OCI-LY7 (cell line): Measurements from ENCODE around the gene RDH16. TPM values are rescaled to one million over a fixed set of nuclear protein-coding genes. Genes with fewer than 3 reads are reported as not detected.

Experiments used
- BruUV-seq: library from RNA; stranded (reverse); fragments of 400-500 nt; replicated peaks from 2 replicates; lab custom pipeline; 2021; lab: Mats Ljungman, UMichigan
- CTCF ChIA-PET: fragments of 300-600 bp; sonication (Branson Sonifier 250); formaldehyde crosslinking; loops from one replicate; lab custom pipeline; 2022; ENCODE audit warnings: antibody characterized with exemption; ENCODE audit not compliant: unreplicated experiment; lab: Charles Lee
- POLR2A ChIA-PET: fragments of 300-600 bp; sonication (Branson Sonifier 250); formaldehyde crosslinking; loops from one replicate; lab custom pipeline; 2022; ENCODE audit warnings: antibody characterized with exemption; lab: Charles Lee
- DNase-seq: peaks from one replicate; pipeline ENCODE4 v3.0.0-alpha.2; 2015; ENCODE audit warnings: low spot score
- H2AFZ ChIP-seq: fragments of 200-600 bp; sonication (generic), shearing (Covaris generic); 2 replicates; pipeline ENCODE4 v1.6.1; 2014; ENCODE audit warnings: mild to moderate bottlenecking, antibody characterized with exemption, low read length, moderate library complexity
- H3K27ac ChIP-seq: fragments of 200-600 bp; sonication (generic); 2 replicates; pipeline ENCODE4 v1.5.1; 2014; ENCODE audit warnings: mixed run types, low read depth, mild to moderate bottlenecking, moderate library complexity, low read length, inconsistent platforms; ENCODE audit not compliant: poor library complexity, severe bottlenecking
- H3K36me3 ChIP-seq: fragments of 200-600 bp; sonication (generic); 2 replicates; pipeline ENCODE4 v1.6.1; 2014; ENCODE audit warnings: mild to moderate bottlenecking, antibody characterized with exemption, low read length, moderate library complexity, mixed read lengths; ENCODE audit not compliant: insufficient read depth
- H3K4me1 ChIP-seq: fragments of 200-600 bp; sonication (generic); 2 replicates; pipeline ENCODE4 v1.5.1; 2014; ENCODE audit warnings: mild to moderate bottlenecking, low read length; ENCODE audit not compliant: insufficient read depth, poor library complexity, severe bottlenecking
- H3K4me2 ChIP-seq: fragments of 200-600 bp; sonication (generic); 2 replicates; pipeline ENCODE4 v1.6.1; 2014; ENCODE audit warnings: mild to moderate bottlenecking, low read length
- H3K4me3 ChIP-seq: fragments of 200-600 bp; sonication (generic); 2 replicates; pipeline ENCODE4 v1.5.1; 2014; ENCODE audit warnings: mild to moderate bottlenecking, low read depth, low read length; ENCODE audit not compliant: poor library complexity, severe bottlenecking
- H3K79me2 ChIP-seq: fragments of 200-600 bp; sonication (generic); 2 replicates; pipeline ENCODE4 v1.6.1; 2016; ENCODE audit warnings: low read depth, mild to moderate bottlenecking, low read length, moderate library complexity, mixed read lengths; ENCODE audit not compliant: insufficient read depth
- H3K9me2 ChIP-seq: fragments of 200-600 bp; sonication (generic); 2 replicates; pipeline ENCODE4 v1.6.1; 2016; ENCODE audit warnings: mild to moderate bottlenecking, low read length, mixed read lengths; ENCODE audit not compliant: insufficient read depth
- H3K9me3 ChIP-seq: fragments of 200-600 bp; sonication (generic); 2 replicates; pipeline ENCODE4 v1.6.1; 2014; ENCODE audit warnings: mild to moderate bottlenecking, mixed run types, low read length, mixed read lengths
- H4K20me1 ChIP-seq: fragments of 200-600 bp; sonication (generic); 2 replicates; pipeline ENCODE4 v1.6.1; 2014; ENCODE audit warnings: mild to moderate bottlenecking, antibody characterized with exemption, low read length, moderate library complexity, mixed read lengths; ENCODE audit not compliant: insufficient read depth
- EZH2phosphoT487 ChIP-seq: fragments of 200-600 bp; sonication (generic); IDR thresholded peaks from 2 replicates; pipeline ENCODE4 v1.6.1; 2018; ENCODE audit warnings: low read depth, borderline replicate concordance, mild to moderate bottlenecking, mixed run types, antibody characterized with exemption, low read length, moderate library complexity, mixed read lengths
- intact Hi-C: fragments of 100-400 bp; cut with micrococcal nuclease; formaldehyde crosslinking; loops from one replicate; pipeline ENCODE4 v1.10.0; 2022; ENCODE audit not compliant: unreplicated experiment
- total RNA-seq, 2 experiments: library from RNA; depleted of rRNA in 1 of 2; stranded (reverse); fragments of >200 nt in 1 of 2; shearing (Covaris generic) in 1 of 2; gene quantifications; 2 replicates each; pipeline ENCODE4 v1.2.3, GENCODE V29; 2014 to 2022
- TF ChIP-seq, protein P1 (sequence below): fragments of 200-600 bp; sonication (generic); conservative IDR thresholded peaks from 2 replicates; pipeline ENCODE4 v1.5.1; 2014; ENCODE audit warnings: mild to moderate bottlenecking, antibody characterized with exemption, low read length, moderate library complexity, mixed read lengths

Gene RDH16
- total RNA-seq, 2 experiments from 2014 or later, result 0.06 to 0.13 TPM

DNA sequence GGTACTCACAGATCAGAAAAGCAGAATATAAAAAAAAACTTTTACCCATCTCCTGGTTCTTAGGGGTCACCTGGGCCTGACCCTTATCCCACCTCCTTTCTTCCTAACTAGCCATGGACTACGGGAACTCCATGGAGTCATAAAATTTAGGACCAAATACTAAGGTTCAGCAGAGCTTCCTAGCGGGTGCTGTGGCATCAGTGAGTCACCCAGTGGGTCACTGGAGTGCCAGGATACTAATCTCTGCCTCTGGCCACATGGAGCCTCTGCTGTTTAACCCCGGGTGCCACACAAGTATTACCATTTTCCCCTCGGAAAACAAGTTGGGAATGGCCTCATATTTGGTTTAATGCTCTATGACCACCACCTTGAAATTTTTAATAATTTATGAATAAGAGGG, 42.0 kb upstream of the RDH16 start:
- Histone ChIP-seq H3K79me2 (peaks cover 4% of the 10 kb centered on the region; the same call in 1 of the 2 replicates), H2AFZ (no peak overlapping the region), H4K20me1 (0 out of 2 replicates have a peak, but pooled peaks cover 5% of the 10 kb centered on the region), H3K4me3 (no peak overlapping the region), H3K9me3 (no peaks in the 10 kb centered on the region), H3K27ac (no peak overlapping the region), H3K4me1 (no peaks in the 10 kb centered on the region), H3K9me2 (no peaks in the 10 kb centered on the region), H3K4me2 (no peak overlapping the region), H3K36me3 (peaks cover 55% of the 10 kb centered on the region)
- ChIA-PET POLR2A (interaction anchor here (1.2 to 1.4 kb wide), 2 partner anchors 18 to 80 kb away, joined by 3 to 5 read pairs; no protein-coding TSS in a partner anchor), CTCF (interaction anchor here (0.6 kb wide), 1 partner anchor 72 kb away, joined by 4 read pairs; no protein-coding TSS in a partner anchor)
- intact Hi-C loops, result no loop called here
- no TSS peak for BruUV-seq
- no peak for TF ChIP-seq EZH2phosphoT487
- TF ChIP-seq, protein P1, sequence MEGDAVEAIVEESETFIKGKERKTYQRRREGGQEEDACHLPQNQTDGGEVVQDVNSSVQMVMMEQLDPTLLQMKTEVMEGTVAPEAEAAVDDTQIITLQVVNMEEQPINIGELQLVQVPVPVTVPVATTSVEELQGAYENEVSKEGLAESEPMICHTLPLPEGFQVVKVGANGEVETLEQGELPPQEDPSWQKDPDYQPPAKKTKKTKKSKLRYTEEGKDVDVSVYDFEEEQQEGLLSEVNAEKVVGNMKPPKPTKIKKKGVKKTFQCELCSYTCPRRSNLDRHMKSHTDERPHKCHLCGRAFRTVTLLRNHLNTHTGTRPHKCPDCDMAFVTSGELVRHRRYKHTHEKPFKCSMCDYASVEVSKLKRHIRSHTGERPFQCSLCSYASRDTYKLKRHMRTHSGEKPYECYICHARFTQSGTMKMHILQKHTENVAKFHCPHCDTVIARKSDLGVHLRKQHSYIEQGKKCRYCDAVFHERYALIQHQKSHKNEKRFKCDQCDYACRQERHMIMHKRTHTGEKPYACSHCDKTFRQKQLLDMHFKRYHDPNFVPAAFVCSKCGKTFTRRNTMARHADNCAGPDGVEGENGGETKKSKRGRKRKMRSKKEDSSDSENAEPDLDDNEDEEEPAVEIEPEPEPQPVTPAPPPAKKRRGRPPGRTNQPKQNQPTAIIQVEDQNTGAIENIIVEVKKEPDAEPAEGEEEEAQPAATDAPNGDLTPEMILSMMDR, result no peak
- no peak for DNase-seq

DNA sequence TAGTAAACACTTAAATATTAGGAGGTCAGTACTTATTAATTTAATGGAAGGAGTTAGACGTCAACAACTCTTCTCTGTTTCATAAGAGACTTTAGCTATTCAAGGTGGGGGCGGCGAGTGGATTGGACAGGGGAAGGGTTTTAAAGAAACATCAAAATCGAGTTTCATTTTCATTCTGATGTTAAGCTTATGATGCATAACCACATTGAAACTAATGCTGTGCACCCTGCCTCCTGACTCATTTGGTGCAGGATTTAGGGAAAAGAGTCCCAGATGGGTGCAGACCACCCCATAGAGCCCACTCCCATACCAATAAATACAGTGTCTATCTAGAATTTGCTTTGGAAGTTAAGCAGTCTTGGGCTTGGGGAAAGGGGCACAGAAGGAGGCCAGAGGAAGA, 41.6 kb upstream of the RDH16 start:
- peaks cover 50% of the 10 kb centered on the region for H3K36me3 ChIP-seq
- peaks cover 4% of the 10 kb centered on the region; the same call in 1 of the 2 replicates for H3K79me2 ChIP-seq
- intact Hi-C loops, result no loop called here
- ChIA-PET POLR2A (interaction anchor here (1.2 to 1.4 kb wide), 2 partner anchors 19 to 80 kb away, joined by 3 to 5 read pairs; no protein-coding TSS in a partner anchor), CTCF (no interaction called here)
- no peaks in the 10 kb centered on the region for H3K9me3 ChIP-seq
- H3K4me1 ChIP-seq, result no peaks in the 10 kb centered on the region
- no peak overlapping the region for H2AFZ ChIP-seq
- H3K27ac ChIP-seq, result no peak overlapping the region
- H3K4me3 ChIP-seq, result no peak overlapping the region
- H4K20me1 ChIP-seq, result 0 out of 2 replicates have a peak, but pooled peaks cover 5% of the 10 kb centered on the region
- no TSS peak for BruUV-seq
- no peak for DNase-seq
- no peak overlapping the region for H3K4me2 ChIP-seq
- no peaks in the 10 kb centered on the region for H3K9me2 ChIP-seq
- TF ChIP-seq, protein P1, result no peak
- TF ChIP-seq EZH2phosphoT487, result no peak

GRCh38 chr12:56998316-56998715, 40.9 kb upstream of the RDH16 start:
- Histone ChIP-seq H3K9me3 (no peaks in the 10 kb centered on the region), H3K4me2 (no peak overlapping the region), H3K36me3 (peaks cover 43% of the 10 kb centered on the region), H3K4me1 (no peaks in the 10 kb centered on the region), H3K9me2 (no peaks in the 10 kb centered on the region), H2AFZ (no peak overlapping the region), H3K27ac (no peak overlapping the region), H4K20me1 (0 out of 2 replicates have a peak, but pooled peaks cover 5% of the 10 kb centered on the region), H3K4me3 (no peak overlapping the region), H3K79me2 (peaks cover 4% of the 10 kb centered on the region; the same call in 1 of the 2 replicates)
- TF ChIP-seq EZH2phosphoT487, result no peak
- TF ChIP-seq, protein P1, result no peak
- ChIA-PET CTCF (no interaction called here), POLR2A (interaction anchor here (1.2 kb wide), 1 partner anchor 20 kb away, joined by 5 read pairs; no protein-coding TSS in a partner anchor)
- intact Hi-C loops, result no loop called here
- BruUV-seq, result no TSS peak
- DNase-seq, result no peak
